Breast epithelium (tissue), 3 donors: Measurements from ENCODE around the gene RBM43.

Experiments
- POLR2A ChIP-seq: fragments of 450-650 bp; IDR thresholded peaks from one replicate; pipeline ENCODE4 v1.6.1; 2016; ENCODE audit warnings: antibody characterized with exemption, mild to moderate bottlenecking, moderate library complexity
- TF ChIP-seq, protein P1 (sequence below), 3 donors: fragments of 450-650 bp; IDR thresholded peaks; one replicate each; pipeline ENCODE4 v1.5.1; 2016 to 2017; ENCODE audit warnings: antibody characterized with exemption in 3 of 3, mild to moderate bottlenecking in 3 of 3, moderate library complexity in 3 of 3

DNA sequence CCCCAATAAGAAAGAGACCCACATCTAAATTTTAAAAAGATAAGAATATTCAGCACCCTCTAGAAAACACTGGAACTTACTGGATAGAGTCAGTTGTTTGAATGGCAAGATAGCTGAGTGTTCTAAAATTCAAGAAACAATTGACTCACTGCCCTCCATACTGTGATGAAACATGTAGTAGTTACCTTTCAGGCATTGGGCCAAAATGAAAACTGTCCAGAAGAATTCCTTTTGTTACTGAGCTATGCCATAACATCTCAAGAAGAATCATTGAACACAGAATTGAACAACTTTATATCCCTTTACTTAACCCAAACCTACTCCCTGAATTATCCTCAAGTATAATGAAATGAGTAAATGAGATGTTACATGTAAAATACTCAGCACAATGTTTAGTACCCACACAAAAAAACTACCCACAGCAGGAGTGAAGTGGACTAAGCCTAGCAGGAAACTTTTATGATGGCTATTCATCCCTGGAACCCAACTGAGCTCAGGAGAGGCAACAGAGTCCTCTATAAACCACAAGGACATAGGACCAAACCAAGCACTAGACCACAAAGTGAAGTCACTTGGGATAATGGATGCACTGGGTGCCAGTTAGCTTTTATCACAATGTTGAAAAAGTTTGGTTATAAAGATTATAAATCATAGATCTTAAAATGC lies 32.7 kb downstream of the RBM43 start:
- TF ChIP-seq POLR2A, result no peak
- TF ChIP-seq, protein P1, sequence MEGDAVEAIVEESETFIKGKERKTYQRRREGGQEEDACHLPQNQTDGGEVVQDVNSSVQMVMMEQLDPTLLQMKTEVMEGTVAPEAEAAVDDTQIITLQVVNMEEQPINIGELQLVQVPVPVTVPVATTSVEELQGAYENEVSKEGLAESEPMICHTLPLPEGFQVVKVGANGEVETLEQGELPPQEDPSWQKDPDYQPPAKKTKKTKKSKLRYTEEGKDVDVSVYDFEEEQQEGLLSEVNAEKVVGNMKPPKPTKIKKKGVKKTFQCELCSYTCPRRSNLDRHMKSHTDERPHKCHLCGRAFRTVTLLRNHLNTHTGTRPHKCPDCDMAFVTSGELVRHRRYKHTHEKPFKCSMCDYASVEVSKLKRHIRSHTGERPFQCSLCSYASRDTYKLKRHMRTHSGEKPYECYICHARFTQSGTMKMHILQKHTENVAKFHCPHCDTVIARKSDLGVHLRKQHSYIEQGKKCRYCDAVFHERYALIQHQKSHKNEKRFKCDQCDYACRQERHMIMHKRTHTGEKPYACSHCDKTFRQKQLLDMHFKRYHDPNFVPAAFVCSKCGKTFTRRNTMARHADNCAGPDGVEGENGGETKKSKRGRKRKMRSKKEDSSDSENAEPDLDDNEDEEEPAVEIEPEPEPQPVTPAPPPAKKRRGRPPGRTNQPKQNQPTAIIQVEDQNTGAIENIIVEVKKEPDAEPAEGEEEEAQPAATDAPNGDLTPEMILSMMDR (IDR thresholded peaks at IDR 0.05), result no peak
